ENCODE results near the gene FASN.

Gene FASN

DNA sequence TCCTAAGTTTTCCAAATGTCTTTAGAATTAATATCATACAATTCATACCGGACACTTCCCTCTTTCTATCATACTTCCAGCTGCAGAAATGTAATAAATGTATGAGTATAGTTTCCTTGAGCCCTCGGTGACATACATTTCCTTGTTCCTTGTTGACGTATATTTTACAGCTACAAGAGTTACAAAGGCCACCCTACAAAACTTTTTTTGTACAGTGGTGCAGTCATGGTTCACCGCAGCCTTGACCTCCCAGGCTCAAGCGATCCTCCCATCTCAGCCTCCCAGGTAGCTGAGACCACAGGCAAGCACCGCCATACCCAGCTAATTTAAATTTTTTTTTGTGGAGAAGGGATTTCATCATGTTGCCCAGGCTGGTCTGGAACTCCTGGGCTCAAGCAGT lies 25.2 kb downstream of the FASN start:
- no peak for DNase-seq

DNA sequence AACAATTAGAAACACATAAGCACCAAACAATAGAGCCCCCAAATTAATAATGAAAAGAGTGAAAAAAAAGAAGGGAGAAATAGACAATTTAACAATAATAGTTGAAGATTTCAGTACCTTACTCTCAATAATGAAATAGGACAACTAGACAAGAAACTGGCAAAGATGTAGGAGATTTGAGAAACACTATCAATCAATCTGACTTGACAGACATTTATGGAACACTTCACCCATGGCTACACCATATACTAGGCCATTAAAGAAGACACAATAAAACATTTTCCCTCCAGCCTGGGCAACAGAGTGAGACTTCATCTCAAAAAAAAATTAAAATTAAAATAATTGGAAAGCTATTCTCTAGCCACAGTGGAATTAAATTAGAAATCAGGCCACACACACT lies 27.4 kb downstream of the FASN start:
- no peak for DNase-seq

DNA sequence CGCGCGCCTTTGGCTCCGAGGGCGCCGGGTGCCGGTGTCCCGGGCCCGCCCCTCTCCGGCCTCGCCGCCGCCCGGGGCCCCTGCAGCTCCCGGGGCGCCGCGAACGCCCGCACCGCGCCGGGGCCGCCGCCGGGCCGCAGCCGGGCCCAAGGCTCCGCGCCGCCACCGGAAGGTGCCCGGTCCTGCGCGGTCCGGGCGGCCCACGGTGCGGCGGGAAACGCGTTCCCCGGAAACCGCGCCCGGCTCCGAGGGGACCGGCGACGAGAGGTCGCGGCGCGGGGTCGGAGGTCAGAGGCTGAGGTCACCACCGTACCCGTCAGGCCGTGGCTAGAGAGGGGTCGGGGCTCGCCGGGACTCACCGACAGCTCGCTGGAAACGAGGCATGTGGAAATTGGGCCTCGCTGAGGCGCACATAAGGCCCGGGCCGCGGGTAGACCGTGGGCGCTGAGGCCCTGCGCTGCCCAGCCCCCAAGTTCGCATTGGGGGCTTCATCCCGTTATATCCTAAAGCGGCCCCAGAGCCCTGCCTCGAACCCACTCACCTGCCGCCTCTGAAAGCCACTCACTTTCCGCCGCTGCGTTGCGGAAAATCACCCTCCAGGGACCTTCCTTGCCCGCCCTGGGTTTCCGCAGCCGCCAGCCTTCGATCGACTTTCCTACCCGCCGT lies 32.3 kb downstream of the FASN start, which contains the start of gene DUS1L:
DUS1L (minus strand) TSS at position 167 of the 666 bp plus-strand sequence. CDS start 745 bp downstream, outside the sequence.
- DNase-seq: peak; percentile 43

DNA sequence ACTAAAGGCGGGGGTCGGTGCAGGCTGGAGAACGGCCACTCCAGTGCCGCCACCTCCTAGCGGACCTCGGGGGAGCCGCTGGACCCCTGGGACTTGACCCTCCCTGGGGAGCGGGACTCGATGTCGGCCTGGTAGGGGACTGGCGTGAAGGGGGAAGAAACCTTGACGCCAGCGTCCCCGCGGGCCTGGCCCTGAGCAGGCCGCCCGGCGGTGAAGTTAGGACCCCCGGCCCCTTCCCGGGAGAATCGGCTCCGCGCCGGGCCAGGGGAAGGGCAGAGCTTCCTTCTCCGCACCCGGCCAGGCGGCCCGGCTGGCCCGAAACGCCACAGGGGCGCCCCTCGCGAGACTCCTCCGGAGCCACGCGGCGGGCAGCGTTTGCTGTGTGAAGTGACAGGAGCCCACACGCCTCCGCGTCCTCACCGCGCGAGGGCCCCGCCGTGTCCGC lies 32.8 kb downstream of the FASN start:
- DNase-seq: no peak

DNA sequence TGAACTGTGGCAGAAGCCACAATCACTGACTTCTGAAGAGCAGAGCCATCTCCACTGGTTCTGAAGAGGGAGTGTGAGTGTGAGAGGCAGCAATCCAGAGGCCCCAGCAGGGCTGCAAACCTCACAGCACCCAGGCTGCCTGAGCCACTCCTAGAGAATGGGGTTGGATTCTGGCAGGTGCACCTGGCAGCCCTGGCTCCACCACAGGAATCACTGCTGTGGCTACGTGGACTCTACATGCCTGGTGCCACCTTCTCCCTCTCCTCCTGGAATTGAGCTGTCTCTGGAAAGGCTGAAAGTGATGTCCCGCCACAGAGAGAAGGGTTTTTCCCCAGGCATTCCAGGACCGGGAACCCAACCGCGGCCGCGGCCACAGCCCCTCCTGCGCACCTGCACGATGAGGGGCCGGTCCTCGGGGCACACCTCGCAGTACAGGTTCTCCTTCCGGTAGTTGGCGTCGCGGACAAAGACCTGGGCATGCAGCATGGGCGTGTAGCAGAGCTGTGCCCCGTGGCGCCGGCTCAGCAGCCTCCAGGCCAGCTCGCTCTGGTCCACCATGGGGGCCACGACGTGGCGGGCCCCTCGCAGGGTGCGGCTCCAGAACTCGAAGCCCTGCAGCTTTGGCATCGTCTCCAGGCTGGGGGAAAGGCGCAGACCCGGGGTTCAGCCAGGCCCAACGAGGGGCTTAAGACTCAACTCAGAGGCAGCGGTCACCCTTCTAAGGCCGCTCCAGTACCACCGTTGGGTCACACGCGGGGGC lies 33.4 kb downstream of the FASN start:
- peak; percentile 66 for DNase-seq

DNA sequence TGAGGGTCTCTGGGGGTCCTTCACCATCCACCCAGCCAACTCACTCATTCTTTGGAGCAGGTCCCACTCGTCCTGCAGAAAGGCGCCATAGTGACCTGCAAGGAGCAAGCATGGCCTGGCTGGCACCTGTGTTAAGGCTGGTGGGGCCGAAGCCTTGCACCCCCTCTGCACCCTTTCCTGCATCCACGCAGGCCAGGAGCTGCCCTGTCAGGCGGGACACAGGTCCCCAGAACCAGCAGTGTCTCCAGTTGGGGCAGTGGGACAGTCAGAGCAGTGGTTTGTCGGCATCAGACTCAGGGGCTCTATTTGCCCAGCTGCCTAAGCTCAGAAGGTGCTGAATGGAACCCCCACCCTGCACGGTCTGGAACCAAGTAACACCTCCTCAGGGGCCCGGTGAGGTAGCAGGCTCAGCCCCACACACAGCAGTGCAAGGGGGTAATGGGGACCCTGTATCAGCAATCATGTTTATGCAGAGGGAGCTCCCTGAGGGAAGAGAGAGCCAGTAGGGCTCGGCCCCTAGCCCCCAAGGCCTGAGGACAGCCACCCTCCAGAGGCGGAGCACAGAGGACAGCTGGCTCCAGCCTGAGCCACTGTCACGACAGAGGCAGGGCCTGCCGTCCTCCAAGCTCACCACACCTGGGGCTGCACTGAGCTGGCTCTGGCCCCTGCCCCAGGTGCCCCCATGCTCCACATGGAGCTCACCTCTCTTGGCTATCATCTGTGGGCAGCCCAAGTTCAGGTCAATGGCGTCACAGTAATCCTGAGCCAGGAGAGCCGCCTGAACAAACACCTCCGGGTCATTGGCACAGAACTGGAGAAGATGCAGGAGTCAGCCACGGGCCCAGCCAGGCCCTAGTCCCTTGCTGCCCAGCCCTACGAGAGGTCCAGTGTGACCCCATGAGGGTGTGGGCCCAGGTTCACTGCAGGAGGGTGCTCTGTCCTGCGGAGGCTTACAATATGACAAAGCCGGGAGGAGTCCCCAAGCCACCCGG lies 34.3 kb downstream of the FASN start:
- no peak for DNase-seq

DNA sequence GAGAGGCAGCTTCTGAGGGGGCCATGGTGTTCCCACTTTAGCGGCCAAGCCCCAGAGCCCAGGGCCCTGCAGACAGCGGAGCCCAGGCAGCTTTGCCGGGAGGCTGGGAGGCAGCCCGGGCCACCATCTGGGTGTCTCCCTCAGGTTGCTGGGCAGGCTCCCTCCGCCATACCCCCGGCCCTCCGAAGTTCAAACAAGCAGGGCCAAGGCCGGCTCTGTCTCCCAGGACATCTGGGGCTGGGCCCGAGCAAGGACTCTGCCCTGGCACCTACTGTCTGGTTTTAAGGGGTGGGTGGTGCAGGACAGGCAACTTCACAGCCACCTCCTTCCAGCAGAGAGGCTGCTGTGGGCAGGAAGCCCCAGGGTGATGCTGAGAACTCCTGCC lies 35.1 kb downstream of the FASN start:
- DNase-seq: no peak

DNA sequence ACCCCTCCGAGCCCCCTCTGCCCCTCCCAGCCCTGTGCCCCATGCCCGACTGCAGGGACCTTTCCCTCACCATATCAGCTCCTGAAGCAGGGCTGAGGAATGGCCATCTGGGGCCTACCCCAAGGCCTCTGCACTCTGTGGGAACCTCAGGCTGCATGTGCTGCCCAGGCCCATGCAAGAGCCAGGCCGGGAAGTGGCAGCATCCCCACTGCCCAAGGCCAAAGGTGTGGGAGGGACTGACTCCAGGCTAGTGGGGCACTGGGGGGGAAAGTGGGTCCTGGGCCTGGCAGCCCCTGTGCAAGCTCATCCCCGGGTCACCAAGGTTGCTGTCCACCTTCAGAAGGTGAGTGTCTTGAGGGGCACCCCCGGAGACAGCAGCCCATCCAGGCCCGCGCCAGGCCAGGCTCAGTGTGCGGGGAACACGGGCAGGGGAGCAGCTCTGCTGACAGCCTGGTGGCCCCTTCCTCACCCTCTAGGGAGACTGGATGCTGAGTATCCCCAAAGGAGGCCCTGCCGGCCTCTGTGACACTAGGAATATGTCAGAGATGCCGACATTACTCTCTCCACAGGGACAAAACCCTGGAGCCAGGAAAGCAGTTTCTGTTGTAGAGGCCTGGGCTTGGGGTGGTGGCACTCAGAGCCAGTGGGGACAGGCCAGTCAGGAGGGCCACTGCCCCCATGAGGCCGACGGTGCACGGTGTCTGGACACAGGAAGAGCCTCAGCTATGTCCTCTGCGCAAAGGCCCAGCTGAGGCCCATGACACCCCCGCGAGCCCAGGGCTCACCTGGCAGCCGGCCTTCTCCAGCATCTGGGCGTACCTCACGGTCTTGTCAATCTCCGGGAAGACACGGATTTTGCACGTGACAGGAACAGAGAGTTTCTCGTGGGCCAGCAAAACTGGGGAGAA lies 35.7 kb downstream of the FASN start:
- DNase-seq: no peak

DNA sequence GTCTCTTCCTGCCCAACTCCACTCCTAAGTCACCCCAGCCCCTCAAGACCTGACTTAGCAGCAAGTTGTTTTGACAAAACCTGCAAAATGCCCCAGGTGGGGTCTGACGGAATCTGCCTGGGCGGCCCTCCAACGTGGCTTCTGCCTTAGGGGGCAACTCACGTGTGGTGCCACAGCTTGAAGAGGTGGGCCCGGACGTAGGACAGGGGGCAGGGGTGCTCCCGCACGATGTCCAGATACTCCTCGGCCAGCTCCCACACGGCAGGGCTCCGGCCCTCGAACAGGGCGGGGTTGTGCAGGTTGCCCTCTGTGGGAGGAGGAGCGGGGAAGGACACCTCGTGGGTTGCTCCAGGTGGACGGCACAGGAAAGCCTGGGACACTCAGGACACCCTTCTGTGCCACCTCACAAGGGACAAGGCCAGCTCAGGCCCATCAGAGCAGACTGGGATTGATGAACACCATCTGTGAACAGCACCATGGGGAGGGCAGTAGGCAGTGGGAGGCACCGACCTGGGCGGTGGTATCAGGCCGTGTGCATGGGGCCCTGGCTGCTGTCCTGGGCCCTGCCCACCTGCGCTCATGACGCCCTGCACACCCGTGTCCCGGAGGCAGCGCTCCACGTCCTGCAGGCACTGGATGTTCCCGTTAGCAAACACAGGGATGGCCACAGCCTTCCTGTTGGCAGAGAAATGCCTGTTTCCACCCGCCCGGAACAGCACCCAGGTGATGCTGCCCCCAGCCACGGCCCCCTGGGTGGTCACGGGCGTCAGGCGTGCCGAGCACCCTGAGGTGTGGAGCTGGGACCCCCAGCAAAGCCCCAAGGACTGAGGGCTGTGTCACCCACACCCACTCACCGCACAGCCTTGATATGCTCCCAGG lies 36.8 kb downstream of the FASN start:
- no peak for DNase-seq

DNA sequence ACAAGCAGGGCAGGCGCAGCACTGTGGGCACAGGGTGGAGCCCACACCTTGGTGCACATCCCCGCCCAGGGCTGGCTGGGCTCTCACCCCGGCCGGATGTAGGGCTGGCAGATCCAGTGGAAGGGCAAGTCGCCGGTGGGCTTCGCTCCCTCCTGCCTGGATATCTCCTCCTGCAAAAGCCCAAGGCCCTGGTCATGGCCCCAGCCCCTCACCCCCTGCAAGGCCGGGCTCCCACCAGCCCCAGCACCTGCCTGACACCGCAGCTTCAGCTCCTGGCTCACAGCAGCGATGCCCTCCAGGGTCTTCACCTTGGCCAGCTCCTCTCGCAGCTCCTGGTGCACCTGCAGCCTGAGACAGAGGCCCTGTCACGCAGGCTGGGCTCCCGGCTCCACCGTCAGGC lies 37.4 kb downstream of the FASN start:
- no peak for DNase-seq

DNA sequence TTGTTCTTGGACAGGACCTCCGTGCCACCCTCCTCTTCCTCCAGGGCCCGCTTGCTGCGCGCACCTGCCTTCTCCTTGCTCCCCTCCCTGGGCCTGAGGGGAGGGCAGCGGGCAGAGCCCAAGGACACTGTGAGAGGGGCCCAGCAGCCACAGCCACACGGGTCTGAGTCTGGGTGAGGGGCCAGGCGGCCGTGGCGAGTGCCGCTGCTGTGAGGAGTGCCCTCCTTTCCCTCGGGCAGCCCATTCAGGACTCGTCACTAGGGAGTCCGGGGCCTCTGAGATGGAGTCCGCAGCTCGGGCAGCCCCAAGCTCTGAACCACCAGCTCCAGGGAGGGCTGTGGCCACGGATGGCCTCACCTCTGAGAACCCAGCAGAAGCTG lies 38.0 kb downstream of the FASN start:
- DNase-seq: no peak

DNA sequence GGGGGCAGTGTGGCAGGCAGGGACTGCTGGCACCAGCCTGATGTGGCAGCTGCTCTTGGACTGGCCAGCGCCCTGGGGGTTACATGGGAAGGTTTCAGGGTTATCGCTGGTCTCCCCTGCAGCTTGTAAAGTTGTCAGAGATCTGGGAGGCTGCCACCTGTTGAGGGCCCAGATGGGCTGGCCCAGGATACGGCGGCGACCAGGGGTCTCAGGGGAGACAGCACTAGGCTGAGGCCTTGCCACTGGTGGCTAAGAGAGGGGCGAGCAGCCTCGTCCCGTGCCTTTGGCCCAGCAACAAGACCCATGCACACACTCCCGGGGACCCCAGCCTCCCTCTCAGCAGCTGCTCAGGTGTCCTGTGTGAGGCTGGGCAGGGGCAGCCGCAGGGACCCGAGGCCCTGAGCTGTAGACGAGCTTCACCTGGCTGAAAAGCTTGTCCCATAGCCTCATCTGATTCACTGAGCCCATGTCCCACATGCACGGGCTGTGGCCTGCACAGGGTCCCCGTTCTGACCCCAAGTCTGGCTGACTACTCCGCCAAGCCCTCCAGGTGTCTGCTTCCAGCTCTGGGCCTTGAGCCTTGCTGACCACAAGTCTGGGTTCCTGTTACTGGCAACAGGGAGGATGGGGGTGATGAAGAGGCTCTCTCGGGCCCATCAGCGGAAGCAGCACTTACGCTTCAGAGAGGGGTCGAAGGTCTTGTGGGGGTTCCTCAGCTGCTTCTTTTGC lies 38.6 kb downstream of the FASN start:
- peak; percentile 17 for DNase-seq

DNA sequence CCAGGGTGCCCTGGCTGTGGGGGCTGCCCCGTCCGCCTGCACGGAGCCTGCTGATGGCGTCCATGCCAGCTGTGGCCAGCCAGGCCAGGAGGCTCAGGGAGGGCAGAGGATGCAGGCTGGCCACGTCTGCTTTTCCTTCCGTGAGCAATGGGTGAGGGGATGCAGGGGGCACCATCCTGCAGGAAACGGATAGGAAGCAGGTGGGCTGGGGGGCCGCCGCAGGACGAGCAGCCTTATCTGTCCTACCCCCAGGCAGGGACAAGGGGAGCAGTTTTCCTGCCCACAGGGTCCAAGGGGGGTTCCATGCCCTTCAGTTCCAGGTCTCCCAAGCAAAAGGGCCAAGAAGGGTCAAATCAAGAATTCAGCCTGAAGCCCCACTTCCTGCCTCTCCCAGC lies 39.2 kb downstream of the FASN start:
- no peak for DNase-seq

DNA sequence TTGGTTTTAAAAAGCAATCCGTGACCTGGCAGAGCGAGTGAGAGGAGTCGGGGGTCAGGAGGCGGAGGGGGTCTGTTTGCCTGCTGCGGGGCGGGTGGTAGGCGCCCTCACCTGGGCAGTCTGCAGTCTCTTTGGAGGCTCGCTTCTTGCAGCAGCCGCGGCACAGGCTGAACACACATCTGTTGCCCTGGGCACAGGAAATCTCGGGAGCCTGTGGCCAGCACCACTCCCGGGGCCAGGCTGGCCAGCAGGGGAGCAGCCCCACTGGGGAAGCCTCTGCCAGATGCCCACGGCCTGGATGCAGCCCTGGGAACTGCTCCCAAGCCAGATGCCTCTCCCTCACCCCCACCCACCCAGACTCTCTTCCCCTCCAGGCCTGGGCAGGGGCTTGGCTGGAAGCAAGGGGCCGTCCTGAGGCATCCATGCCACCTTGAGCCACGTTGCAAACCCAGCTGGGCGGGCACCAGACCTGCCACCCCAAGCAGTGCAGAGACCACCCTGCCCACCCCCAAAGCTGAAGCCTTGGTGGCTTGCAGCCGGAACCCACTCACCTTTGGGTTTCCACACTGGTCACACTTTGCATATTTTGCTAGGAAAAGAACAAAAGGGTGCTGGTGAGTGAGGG lies 39.7 kb downstream of the FASN start:
- no peak for DNase-seq

DNA sequence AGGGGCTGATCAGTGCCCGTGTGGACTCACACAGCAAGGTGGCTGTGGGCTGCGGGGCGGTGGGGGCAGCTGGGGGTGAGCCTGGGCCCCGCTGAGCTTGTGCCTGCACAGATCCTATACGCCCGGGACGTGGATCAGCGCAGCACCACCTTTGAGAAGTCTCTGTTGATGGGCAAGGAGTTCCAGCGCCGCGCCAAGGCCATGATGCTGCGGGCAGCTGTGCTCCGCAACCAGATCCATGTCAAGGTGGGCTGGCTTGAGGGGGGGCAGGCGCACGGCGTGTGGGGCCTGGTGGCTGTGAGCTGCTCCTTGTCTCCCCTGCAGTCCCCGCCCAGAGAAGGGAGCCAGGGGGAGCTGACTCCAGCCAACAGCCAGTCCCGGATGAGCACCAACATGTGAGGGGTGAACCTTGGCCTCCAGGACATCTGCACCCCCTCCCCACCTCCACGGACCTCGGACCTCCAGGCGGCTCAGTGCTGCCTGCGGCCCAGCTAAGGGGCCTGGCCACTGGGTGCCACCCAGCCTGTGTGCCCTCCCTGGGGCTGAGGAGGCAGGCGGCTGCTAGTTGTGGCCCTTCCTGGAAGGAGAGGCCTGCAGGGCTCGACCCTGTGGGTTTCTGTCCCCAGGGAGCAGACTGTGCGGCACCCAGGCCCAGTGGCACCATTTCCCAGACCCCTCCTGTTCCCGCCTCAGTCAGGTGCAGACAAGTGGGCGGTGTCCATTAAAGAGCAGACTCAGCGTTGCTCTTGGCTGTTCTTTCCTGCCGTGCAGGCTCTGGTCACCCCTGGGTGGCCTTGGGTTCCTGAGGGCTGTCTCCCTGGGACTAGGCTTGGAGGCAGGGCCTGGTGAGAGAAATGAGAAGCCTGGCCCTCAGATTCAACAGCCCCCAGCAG lies 41.1 kb downstream of the FASN start:
- peak; percentile 14 for DNase-seq

DNA sequence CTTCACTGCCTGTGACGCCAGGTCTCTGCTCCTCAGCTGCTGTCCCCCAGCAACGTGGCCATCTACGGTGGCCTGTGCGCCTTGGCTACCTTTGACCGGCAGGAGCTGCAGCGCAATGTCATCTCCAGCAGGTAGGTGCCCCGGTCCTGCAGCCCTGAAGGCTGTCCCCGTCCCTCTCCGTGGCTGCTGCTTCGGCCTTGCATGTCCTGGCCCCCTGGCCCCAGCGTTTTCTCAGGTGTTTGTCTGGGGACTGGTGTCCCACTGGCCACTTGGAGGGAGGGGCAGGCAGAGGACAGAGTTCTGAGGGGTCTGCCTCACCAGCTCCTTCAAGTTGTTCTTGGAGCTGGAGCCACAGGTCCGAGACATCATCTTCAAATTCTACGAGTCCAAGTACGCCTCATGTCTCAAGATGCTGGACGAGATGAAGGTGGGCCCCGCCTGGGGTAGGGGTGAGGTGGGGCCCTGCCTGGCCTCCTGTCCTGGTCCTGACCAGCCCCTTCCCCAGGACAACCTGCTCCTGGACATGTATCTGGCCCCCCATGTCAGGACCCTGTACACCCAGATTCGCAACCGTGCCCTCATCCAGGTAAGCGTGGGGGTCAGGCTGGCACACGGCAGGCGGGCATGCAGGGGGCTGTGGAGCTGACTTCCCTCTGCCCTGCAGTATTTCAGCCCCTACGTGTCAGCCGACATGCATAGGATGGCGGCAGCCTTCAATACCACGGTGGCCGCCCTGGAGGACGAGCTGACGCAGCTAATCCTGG lies 41.9 kb downstream of the FASN start:
- DNase-seq: no peak

DNA sequence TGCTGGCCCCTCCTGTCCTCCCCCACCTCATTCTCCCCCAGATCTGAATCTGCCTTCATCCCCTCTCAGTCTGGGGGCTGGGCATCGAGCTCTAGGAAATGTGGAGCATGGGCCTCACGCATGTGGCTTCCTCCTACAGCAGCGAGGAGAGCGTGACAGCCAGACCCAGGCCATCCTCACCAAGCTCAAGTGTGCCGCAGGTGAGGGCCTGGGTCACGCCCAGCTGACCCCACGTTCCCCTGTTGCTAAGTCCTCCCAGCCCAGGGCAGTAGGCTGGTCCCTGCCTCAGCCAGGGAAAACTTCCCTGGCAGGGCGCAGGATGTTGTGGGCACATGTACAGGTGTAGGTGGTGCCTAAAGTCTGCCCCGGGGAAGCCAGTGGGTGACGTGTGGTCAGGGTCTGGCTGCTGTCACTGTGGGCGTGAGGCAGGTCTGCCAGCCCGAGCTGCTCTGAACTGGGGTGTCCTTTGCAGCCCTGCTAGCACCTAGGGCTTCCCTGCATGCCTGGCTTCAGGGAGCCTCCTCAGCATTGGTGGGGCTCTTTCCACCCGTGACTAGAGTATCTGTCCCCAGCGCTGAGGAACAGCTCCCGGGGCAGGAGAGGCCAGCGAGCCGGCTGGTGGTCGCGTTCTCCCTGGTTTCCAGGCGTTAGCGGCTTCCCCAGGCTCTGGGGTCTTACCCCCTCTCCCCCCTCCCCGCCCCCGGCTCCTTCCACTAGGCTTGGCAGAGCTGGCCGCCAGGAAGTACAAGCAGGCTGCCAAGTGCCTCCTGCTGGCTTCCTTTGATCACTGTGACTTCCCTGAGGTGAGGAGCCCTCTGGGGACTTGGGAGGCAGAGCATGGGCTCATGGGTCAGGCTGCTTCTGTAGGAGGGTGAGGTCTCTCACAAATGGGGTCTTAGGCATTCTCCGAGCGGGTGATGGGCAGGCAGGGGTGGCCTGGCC lies 42.7 kb downstream of the FASN start:
- no peak for DNase-seq

Data from NCI-H146 (cell line).